PFSK-1 (cell line): ENCODE results near the gene IL36RN.

Experiments
- FOXP2 ChIP-seq: optimal IDR thresholded peaks from 2 replicates; pipeline ENCODE3; 2011; ENCODE audit warnings: borderline replicate concordance, control low read depth, inconsistent platforms; ENCODE audit not compliant: insufficient read depth; ENCODE audit errors: extremely low read length, extremely low read depth
- POLR2AphosphoS5 ChIP-seq: IDR thresholded peaks from 2 replicates; pipeline ENCODE4 v1.6.1; 2012; ENCODE audit warnings: low read depth, mild to moderate bottlenecking, control low read depth, low read length, moderate library complexity
- SIN3A ChIP-seq: IDR thresholded peaks from 2 replicates; pipeline ENCODE4 v1.6.1; 2012; ENCODE audit warnings: mild to moderate bottlenecking, low read length, moderate library complexity, borderline replicate concordance; ENCODE audit not compliant: insufficient read depth
- TAF1 ChIP-seq: IDR thresholded peaks from 2 replicates; pipeline ENCODE4 v1.6.1; 2012; ENCODE audit warnings: low read length, control low read depth, borderline replicate concordance; ENCODE audit not compliant: insufficient read depth
- TF ChIP-seq, protein P1 (sequence below), 2 experiments: IDR thresholded peaks; 2 replicates each; pipeline versions ENCODE4 v1.6.1 to v1.8.0; 2011 to 2012; ENCODE audit warnings: low read depth in 2 of 2, low read length in 2 of 2, control low read depth in 1 of 2, inconsistent platforms in 1 of 2, mild to moderate bottlenecking in 1 of 2, moderate library complexity in 1 of 2; ENCODE audit not compliant: insufficient read depth in 1 of 2

DNA sequence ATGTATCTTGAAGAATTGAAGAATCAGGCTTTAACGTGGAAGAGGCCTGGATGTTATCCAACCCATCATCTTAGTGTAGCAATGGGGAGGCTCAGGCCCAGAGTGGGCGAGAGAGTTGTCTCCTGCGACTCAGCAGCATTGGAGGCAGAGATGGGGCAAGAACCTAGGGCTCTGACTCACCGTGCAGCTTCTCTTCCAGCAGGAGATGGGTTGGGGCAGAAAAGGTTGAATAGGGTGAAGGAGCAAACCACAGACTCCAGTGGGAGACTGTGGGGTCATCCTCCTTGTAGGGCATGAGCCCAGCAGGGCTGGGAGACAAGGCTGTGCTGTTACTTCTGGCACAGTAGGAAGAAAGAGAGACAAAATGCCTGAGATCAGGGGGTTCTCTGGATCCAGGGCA is 1.4 kb downstream of the IL36RN start:
- TF ChIP-seq POLR2AphosphoS5, result no peak
- TF ChIP-seq, protein P1, sequence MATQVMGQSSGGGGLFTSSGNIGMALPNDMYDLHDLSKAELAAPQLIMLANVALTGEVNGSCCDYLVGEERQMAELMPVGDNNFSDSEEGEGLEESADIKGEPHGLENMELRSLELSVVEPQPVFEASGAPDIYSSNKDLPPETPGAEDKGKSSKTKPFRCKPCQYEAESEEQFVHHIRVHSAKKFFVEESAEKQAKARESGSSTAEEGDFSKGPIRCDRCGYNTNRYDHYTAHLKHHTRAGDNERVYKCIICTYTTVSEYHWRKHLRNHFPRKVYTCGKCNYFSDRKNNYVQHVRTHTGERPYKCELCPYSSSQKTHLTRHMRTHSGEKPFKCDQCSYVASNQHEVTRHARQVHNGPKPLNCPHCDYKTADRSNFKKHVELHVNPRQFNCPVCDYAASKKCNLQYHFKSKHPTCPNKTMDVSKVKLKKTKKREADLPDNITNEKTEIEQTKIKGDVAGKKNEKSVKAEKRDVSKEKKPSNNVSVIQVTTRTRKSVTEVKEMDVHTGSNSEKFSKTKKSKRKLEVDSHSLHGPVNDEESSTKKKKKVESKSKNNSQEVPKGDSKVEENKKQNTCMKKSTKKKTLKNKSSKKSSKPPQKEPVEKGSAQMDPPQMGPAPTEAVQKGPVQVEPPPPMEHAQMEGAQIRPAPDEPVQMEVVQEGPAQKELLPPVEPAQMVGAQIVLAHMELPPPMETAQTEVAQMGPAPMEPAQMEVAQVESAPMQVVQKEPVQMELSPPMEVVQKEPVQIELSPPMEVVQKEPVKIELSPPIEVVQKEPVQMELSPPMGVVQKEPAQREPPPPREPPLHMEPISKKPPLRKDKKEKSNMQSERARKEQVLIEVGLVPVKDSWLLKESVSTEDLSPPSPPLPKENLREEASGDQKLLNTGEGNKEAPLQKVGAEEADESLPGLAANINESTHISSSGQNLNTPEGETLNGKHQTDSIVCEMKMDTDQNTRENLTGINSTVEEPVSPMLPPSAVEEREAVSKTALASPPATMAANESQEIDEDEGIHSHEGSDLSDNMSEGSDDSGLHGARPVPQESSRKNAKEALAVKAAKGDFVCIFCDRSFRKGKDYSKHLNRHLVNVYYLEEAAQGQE (IDR thresholded peaks at IDR 0.05; ENCODE audit: insufficient read depth in 1 of 2, low read depth in 2 of 2, low read length in 2 of 2), result no peak
- TF ChIP-seq TAF1, result no peak
- no peak for TF ChIP-seq SIN3A
- no peak for TF ChIP-seq FOXP2
